ENCODE results near the gene HARBI1.
"Not testable (repeated sequence)": the region's sequence is repeated elsewhere in the genome, so short reads cannot be mapped to it uniquely, and the experiment has no call there.

Gene HARBI1

GRCh38 chr11:46599340-46600193 lies 17.5 kb downstream of the HARBI1 start:
- FAIRE-seq (no peak), DNase-seq (ENCODE audit: extremely low spot score, insufficient read length, low read depth) (no peak)

- FAIRE-seq (no peak), DNase-seq (ENCODE audit: extremely low spot score, insufficient read length, low read depth) (no peak)
These were observed 19.3 kb downstream of the HARBI1 start for GRCh38 chr11:46597609-46598219.

GRCh38 chr11:46597155-46597554 lies 19.9 kb downstream of the HARBI1 start:
- DNase-seq (ENCODE audit: extremely low spot score, insufficient read length, low read depth) (no peak), FAIRE-seq (no peak)

GRCh38 chr11:46594785-46595184 lies 22.2 kb downstream of the HARBI1 start:
- DNase-seq (ENCODE audit: extremely low spot score, insufficient read length, low read depth) (no peak), FAIRE-seq (no peak)

GRCh38 chr11:46594374-46594700 lies 22.7 kb downstream of the HARBI1 start:
- DNase-seq (ENCODE audit: extremely low spot score, insufficient read length, low read depth): no peak
- no peak for FAIRE-seq

- DNase-seq (ENCODE audit: extremely low spot score, insufficient read length, low read depth) (peak; percentile 68), FAIRE-seq (peak; percentile 88)
These were observed 23.3 kb downstream of the HARBI1 start, which contains the start of gene AMBRA1 for GRCh38 chr11:46593550-46594373. Gene AMBRA1, minus strand, starts transcription at chr11:46594023. Its CDS starts 45,643 bp downstream, at chr11:46548380.

- no peak for FAIRE-seq
- no peak for DNase-seq (ENCODE audit: extremely low spot score, insufficient read length, low read depth)
These were observed 26.1 kb downstream of the HARBI1 start for GRCh38 chr11:46590740-46591605.

- FAIRE-seq (no peak), DNase-seq (ENCODE audit: extremely low spot score, insufficient read length, low read depth) (no peak)
These were observed 28.1 kb downstream of the HARBI1 start for GRCh38 chr11:46588915-46589314.

- no peak for DNase-seq (ENCODE audit: extremely low spot score, insufficient read length, low read depth)
- FAIRE-seq: no peak
These were observed 28.9 kb downstream of the HARBI1 start for GRCh38 chr11:46588131-46588530.

- FAIRE-seq: not testable (repeated sequence)
These were observed 33.5 kb downstream of the HARBI1 start for GRCh38 chr11:46583513-46583912.

GRCh38 chr11:46582588-46582987 lies 34.4 kb downstream of the HARBI1 start:
- FAIRE-seq: no peak

More at GRCh38 chr11:46583513-46583912, 33.5 kb downstream of the HARBI1 start:
- not testable (repeated sequence) for DNase-seq (ENCODE audit: extremely low spot score, insufficient read length, low read depth)

GRCh38 chr11:46577058-46577457 lies 40.0 kb downstream of the HARBI1 start:
- FAIRE-seq (no peak), DNase-seq (ENCODE audit: extremely low spot score, insufficient read length, low read depth) (no peak)

More at GRCh38 chr11:46582588-46582987, 34.4 kb downstream of the HARBI1 start:
- DNase-seq (ENCODE audit: extremely low spot score, insufficient read length, low read depth): no peak

- DNase-seq (ENCODE audit: extremely low spot score, insufficient read length, low read depth) (no peak), FAIRE-seq (no peak)
These were observed 42.4 kb downstream of the HARBI1 start for GRCh38 chr11:46574656-46575055.

- FAIRE-seq (no peak), DNase-seq (ENCODE audit: extremely low spot score, insufficient read length, low read depth) (no peak)
These were observed 46.1 kb downstream of the HARBI1 start for GRCh38 chr11:46570790-46571398.

- FAIRE-seq (no peak), DNase-seq (ENCODE audit: extremely low spot score, insufficient read length, low read depth) (no peak)
These were observed 51.7 kb downstream of the HARBI1 start for GRCh38 chr11:46565232-46565840.

- DNase-seq (ENCODE audit: extremely low spot score, insufficient read length, low read depth): no peak
- FAIRE-seq: no peak
These were observed 52.6 kb downstream of the HARBI1 start for GRCh38 chr11:46564459-46564858.

GRCh38 chr11:46562527-46562926 lies 54.5 kb downstream of the HARBI1 start:
- FAIRE-seq: no peak
- DNase-seq (ENCODE audit: extremely low spot score, insufficient read length, low read depth): no peak

GRCh38 chr11:46560300-46560991 lies 56.6 kb downstream of the HARBI1 start:
- DNase-seq (ENCODE audit: extremely low spot score, insufficient read length, low read depth) (no peak), FAIRE-seq (peak; percentile 76)

Data from GM18507 (cell line).